NCI-H774 (cell line): ENCODE measurements around the gene PITPNC1.

Experiments
- DNase-seq: peaks from one replicate; lab custom pipeline; 2025; lab: John Stamatoyannopoulos, UW

The PITPNC1 gene

GRCh38 chr17:67549820-67550219 is 172.7 kb downstream of the PITPNC1 start:
- DNase-seq = no peak

GRCh38 chr17:67554634-67555033 is 177.6 kb downstream of the PITPNC1 start:
- DNase-seq = no peak

GRCh38 chr17:67555855-67556254 is 178.8 kb downstream of the PITPNC1 start:
- no peak for DNase-seq

- no peak for DNase-seq
Measured at GRCh38 chr17:67557052-67557845, 180.2 kb downstream of the PITPNC1 start.

GRCh38 chr17:67557921-67558320 is 180.8 kb downstream of the PITPNC1 start:
- DNase-seq = no peak

- DNase-seq = no peak
Measured at GRCh38 chr17:67558740-67559380, 181.8 kb downstream of the PITPNC1 start.

GRCh38 chr17:67559381-67559966 is 182.4 kb downstream of the PITPNC1 start:
- DNase-seq = peak; percentile 12

GRCh38 chr17:67562005-67562404 is 184.9 kb downstream of the PITPNC1 start:
- DNase-seq = no peak

GRCh38 chr17:67563692-67564228 is 186.7 kb downstream of the PITPNC1 start:
- DNase-seq = no peak

GRCh38 chr17:67565068-67565467 is 188.0 kb downstream of the PITPNC1 start:
- no peak for DNase-seq

GRCh38 chr17:67566656-67567055 is 189.6 kb downstream of the PITPNC1 start:
- no peak for DNase-seq

- DNase-seq = no peak
Measured at GRCh38 chr17:67569015-67569451, 192.0 kb downstream of the PITPNC1 start.

GRCh38 chr17:67569873-67570272 is 192.8 kb downstream of the PITPNC1 start:
- DNase-seq = no peak

- DNase-seq = no peak
Measured at GRCh38 chr17:67570797-67571196, 193.7 kb downstream of the PITPNC1 start.

GRCh38 chr17:67571478-67571877 is 194.4 kb downstream of the PITPNC1 start:
- no peak for DNase-seq

- DNase-seq = no peak
Measured at GRCh38 chr17:67573987-67574657, 197.0 kb downstream of the PITPNC1 start.

GRCh38 chr17:67574658-67575293 is 197.7 kb downstream of the PITPNC1 start:
- DNase-seq = no peak

- DNase-seq = peak; percentile 91
Measured at GRCh38 chr17:67575325-67575724, 198.2 kb downstream of the PITPNC1 start.

- DNase-seq = no peak
Measured at GRCh38 chr17:67576471-67577115, 199.5 kb downstream of the PITPNC1 start.

- no peak for DNase-seq
Measured at GRCh38 chr17:67577429-67578141, 200.5 kb downstream of the PITPNC1 start.

GRCh38 chr17:67578142-67578457 is 201.0 kb downstream of the PITPNC1 start:
- no peak for DNase-seq
